ENCODE measurements around the gene TP53.

The TP53 gene

DNA sequence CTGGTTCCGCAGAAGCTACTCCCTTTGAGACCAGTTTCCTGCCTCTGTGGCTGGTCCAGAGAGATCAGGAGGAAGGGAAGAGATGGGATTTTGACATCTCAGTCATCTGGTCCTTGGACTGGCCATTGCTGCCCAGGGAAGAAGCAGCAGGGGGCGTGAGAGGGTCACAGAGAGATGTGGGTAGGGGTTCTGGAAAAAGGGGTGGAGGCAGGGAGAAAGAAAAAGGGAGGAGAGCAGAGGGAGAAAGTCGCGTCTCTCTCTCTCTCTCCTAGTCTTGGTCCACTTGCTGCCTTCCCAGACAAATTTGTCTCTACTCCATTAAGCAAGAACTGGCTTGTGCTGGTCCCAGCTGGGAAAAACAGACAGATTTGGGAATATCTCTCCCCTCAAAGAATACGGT, 52.9 kb downstream of the TP53 start:
- Mint-ChIP-seq H3K36me3 (ENCODE audit: low read depth) (no peaks in the 10 kb centered on the region), H3K9me3 (no peaks in the 10 kb centered on the region), H3K4me1 (no peaks in the 10 kb centered on the region), H3K4me3 (no peak overlapping the region), H3K27ac (peak overlapping the region; percentile 43 to 58 (median 57)), H3K27me3 (ENCODE audit: low read depth) (peaks cover 4% of the 10 kb centered on the region)
- TF ChIP-seq, protein P1, sequence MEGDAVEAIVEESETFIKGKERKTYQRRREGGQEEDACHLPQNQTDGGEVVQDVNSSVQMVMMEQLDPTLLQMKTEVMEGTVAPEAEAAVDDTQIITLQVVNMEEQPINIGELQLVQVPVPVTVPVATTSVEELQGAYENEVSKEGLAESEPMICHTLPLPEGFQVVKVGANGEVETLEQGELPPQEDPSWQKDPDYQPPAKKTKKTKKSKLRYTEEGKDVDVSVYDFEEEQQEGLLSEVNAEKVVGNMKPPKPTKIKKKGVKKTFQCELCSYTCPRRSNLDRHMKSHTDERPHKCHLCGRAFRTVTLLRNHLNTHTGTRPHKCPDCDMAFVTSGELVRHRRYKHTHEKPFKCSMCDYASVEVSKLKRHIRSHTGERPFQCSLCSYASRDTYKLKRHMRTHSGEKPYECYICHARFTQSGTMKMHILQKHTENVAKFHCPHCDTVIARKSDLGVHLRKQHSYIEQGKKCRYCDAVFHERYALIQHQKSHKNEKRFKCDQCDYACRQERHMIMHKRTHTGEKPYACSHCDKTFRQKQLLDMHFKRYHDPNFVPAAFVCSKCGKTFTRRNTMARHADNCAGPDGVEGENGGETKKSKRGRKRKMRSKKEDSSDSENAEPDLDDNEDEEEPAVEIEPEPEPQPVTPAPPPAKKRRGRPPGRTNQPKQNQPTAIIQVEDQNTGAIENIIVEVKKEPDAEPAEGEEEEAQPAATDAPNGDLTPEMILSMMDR (IDR thresholded peaks at IDR 0.05; ENCODE audit: unreplicated experiment in 3 of 3) = peak; percentile 52 to 68 (median 66)

DNA sequence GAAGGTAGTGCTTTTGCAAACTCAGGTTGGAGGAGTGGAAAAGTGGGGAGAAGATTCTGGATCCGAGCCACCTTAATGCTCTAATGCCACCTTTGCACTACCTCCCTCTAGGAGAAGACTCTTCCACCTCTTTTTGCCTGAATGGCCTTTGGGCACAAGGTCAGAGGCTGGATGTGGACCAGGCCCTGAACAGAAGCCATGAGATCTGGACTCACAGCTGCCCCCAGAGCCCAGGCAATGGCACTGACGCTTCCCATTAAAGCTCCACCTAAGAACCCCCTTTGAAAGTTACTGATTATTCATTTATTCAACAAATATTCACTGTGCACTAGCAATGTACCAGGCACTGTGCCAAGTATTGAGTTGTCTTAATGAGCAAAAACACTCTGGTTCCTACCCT, 54.2 kb downstream of the TP53 start:
- H3K27ac Mint-ChIP-seq = peak overlapping the region in 2 of 3 experiments; percentile 43 to 65
- no peaks in the 10 kb centered on the region for H3K36me3 Mint-ChIP-seq (ENCODE audit: low read depth)
- H3K4me3 Mint-ChIP-seq = no peak overlapping the region
- peaks cover 4% of the 10 kb centered on the region for H3K27me3 Mint-ChIP-seq (ENCODE audit: low read depth)
- TF ChIP-seq, protein P1 (IDR thresholded peaks at IDR 0.05; ENCODE audit: unreplicated experiment in 3 of 3) = no peak
- H3K9me3 Mint-ChIP-seq = no peaks in the 10 kb centered on the region
- no peaks in the 10 kb centered on the region for H3K4me1 Mint-ChIP-seq

DNA sequence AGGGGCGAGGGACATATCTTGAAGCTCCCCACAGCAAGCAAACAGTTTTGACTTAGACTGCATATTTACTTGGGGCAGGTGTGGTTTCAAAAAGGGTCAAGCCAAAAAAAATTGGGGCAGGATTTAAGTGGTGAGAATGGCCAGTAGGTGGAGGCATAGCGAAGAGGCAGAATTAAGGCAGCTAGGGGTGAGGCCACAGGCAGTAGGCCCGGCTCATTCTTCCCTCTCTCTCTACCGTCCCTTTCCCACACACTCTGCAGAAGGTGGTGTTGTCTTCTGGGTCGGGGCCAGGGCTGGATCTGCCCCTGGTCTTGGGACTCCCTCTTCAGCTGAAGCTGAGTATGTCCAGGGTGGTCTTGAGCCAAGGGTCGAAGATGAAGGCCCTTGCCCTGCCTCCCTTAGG, 54.8 kb downstream of the TP53 start:
- no peaks in the 10 kb centered on the region for H3K9me3 Mint-ChIP-seq
- TF ChIP-seq, protein P1 (IDR thresholded peaks at IDR 0.05; ENCODE audit: unreplicated experiment in 3 of 3) = peak; percentile 18 to 26 (median 24)
- H3K4me1 Mint-ChIP-seq = no peaks in the 10 kb centered on the region
- H3K4me3 Mint-ChIP-seq = no peak overlapping the region
- no peaks in the 10 kb centered on the region for H3K36me3 Mint-ChIP-seq (ENCODE audit: low read depth)
- H3K27ac Mint-ChIP-seq = peak overlapping the region in 2 of 3 experiments; percentile 40 to 81
- H3K27me3 Mint-ChIP-seq (ENCODE audit: low read depth) = peaks cover 4% of the 10 kb centered on the region

DNA sequence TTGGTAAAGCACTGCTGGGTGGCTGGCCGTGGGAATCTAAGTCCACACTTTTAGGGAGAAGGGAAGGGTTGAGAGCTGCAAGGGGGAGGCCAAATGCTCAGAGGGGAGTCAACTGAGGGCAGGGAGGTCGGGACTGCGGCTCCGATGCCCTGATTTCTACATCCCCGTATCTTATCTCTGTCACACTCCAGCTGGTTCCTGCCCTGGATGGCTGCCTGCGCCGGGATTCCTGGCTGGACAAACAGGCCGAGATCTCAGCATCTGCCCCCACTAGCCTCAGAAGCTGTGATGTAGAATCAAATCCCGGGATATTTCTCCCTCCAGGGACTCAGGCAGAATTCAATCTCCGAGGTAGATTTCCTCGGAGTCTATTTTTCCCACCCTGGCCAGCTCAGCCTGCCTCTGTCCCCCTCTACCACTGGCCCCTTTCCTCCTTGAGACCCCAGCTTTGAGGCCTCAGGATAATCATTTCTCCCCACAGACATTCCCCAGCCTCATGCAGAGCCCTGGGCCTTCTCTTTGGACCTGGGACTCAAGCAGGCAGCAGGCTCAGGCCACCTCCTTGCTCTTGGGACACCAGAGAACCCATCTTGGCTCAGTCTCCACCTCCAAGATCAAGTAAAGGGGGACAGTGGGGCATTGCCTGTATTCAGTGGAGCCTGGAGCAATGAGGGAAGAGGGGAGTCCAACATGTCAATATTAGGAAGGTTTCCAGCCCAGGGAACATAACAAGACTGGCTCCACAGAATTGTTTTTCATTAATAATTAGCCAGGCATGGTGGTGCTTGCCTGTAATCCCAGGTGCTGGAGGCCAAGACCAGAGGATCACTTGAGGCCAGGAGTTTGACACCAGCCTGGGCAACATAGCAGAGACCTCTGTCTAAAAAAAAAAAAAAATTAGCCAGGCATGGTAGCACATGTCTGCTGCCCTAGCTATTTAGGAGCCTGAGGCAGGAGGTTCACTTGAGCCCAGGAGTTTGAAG, 55.6 kb downstream of the TP53 start:
- peaks cover 3% of the 10 kb centered on the region for H3K36me3 Mint-ChIP-seq (ENCODE audit: low read depth)
- H3K4me3 Mint-ChIP-seq = no peak overlapping the region
- no peak overlapping the region for H3K27ac Mint-ChIP-seq
- H3K4me1 Mint-ChIP-seq = peaks cover 4% of the 10 kb centered on the region
- H3K9me3 Mint-ChIP-seq = no peaks in the 10 kb centered on the region
- H3K27me3 Mint-ChIP-seq (ENCODE audit: low read depth) = peaks cover 4% of the 10 kb centered on the region
- TF ChIP-seq, protein P1 (IDR thresholded peaks at IDR 0.05; ENCODE audit: unreplicated experiment in 3 of 3) = no peak

DNA sequence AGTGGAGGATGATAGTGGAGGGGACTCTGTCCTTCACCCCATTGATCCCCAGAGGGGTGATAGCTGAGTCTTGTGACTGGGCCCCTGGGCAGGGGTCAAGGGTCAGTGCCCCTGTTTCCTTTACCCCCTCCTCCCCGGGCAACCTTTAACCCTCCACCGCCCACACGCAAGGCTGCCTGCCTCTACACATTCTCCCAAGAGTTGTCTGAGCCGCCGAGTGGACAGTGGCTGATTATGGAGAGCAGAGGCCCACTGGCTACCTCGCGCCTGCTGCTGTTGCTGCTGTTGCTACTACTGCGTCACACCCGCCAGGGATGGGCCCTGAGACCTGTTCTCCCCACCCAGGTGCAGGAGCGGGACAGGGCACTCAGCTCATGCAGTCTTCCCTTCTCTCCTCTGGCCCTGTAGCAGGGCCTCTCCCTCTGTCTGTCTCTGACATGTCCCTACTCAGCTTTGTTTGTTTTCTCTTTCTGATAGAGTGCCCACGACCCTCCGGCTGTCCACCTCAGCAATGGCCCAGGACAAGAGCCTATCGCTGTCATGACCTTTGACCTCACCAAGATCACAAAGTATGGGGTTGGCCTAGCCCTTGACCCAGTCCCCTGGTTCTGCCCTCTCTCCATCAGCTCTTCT, 57.2 kb downstream of the TP53 start, which contains the start of gene SHBG:
Gene SHBG, plus strand, starts transcription at position 197 of the 633 bp plus-strand sequence. Its CDS starts 38 bp downstream, at position 235.
- Mint-ChIP-seq H3K27me3 (ENCODE audit: low read depth) (no peaks in the 10 kb centered on the region), H3K4me3 (peak within 1 kb of the TSS; percentile 30 to 65 (median 31)), H3K4me1 (peaks cover 10% of the 10 kb centered on the region), H3K36me3 (ENCODE audit: low read depth) (peaks cover 10% of the 10 kb centered on the region), H3K9me3 (no peaks in the 10 kb centered on the region), H3K27ac (peak within 1 kb of the TSS; percentile 3 to 43 (median 21))
- TF ChIP-seq, protein P1 (IDR thresholded peaks at IDR 0.05; ENCODE audit: unreplicated experiment in 3 of 3) = no peak
